OCI-LY3 (cell line): ENCODE data around the gene ESCO1.

Experiments
- EZH2phosphoT487 ChIP-seq: fragments of 200-600 bp; shearing (Covaris generic); IDR thresholded peaks from 2 replicates; pipeline ENCODE4 v1.6.1; 2018; ENCODE audit warnings: antibody characterized with exemption, mixed run types, low read depth
- TF ChIP-seq, protein P1 (sequence below): fragments of 200-600, 300-600 bp; sonication (generic); IDR thresholded peaks from 2 replicates; pipeline ENCODE4 v1.5.1; 2014; ENCODE audit warnings: antibody characterized with exemption, low read length, low read depth

DNA sequence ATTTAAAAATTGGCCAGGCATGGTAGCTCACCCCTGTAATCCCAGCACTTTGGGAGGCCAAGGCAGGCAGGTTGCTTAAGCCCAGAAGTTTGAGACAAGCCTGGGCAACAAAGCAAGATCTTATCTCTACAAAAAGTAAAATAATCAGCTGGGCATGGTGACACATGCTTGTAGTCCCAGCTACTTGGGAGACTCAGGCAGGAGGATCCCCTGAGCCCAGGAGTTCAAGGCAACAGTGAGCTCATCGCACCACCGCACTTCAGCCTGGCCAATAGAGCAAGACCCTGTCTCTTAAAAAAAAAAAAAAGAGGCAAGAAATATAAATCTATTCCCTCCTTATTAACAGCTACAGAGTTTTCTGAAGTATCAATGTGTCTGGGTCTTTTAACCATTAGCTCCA, 51.9 kb downstream of the ESCO1 start:
- no peak for TF ChIP-seq EZH2phosphoT487
- TF ChIP-seq, protein P1, sequence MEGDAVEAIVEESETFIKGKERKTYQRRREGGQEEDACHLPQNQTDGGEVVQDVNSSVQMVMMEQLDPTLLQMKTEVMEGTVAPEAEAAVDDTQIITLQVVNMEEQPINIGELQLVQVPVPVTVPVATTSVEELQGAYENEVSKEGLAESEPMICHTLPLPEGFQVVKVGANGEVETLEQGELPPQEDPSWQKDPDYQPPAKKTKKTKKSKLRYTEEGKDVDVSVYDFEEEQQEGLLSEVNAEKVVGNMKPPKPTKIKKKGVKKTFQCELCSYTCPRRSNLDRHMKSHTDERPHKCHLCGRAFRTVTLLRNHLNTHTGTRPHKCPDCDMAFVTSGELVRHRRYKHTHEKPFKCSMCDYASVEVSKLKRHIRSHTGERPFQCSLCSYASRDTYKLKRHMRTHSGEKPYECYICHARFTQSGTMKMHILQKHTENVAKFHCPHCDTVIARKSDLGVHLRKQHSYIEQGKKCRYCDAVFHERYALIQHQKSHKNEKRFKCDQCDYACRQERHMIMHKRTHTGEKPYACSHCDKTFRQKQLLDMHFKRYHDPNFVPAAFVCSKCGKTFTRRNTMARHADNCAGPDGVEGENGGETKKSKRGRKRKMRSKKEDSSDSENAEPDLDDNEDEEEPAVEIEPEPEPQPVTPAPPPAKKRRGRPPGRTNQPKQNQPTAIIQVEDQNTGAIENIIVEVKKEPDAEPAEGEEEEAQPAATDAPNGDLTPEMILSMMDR = no peak
